Activated naive CD4-positive, alpha-beta T cell treated with Interleukin-2 at 50 U/mL for 16 hours (primary cell): ENCODE measurements around the gene TRHDE.
"Not testable (repeated sequence)": the region's sequence is repeated elsewhere in the genome, so short reads cannot be mapped to it uniquely, and the experiment has no call there.

ENCODE experiments used
- DNase-seq: peaks from one replicate; pipeline ENCODE4 v3.0.0-alpha.2; 2020

The TRHDE gene

DNA sequence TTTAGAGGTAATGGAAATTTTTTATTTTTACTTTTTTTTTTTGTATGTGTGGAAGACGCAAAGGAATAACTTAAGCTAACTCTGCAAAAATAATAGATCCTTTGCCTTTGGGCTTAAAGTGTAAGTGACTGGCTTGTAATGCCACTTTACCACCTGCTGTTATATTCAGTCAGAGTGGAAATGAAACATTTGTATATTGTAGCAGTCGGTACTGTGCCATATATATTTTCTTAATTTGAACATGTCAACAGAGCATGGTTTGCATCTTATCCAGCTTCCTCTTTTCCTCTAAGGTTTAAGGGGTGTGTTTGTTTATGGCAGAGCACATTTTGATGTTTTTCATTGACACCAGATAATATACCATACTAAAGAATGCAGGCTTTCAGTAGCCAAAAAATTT lies 176.6 kb downstream of the TRHDE start:
- no peak for DNase-seq

DNA sequence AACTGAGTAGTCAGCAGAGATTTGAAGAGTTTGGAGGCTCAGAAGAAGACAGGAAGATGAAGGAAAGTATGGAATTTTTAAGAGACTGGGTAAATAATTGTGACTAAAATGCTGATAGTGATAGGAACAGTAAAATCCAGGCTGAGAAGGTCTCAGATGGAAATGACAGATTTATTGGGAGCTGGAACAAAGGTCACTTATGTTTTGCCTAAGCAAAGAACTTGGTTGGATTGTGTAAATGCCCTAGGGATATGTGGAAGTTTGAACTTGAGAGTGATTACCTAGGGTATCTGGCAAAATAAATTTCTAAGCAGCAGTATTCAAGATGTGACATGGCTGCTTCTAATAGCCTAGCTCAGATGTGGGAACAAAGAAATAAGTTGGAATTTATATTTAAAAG lies 180.9 kb downstream of the TRHDE start:
- DNase-seq: no peak

DNA sequence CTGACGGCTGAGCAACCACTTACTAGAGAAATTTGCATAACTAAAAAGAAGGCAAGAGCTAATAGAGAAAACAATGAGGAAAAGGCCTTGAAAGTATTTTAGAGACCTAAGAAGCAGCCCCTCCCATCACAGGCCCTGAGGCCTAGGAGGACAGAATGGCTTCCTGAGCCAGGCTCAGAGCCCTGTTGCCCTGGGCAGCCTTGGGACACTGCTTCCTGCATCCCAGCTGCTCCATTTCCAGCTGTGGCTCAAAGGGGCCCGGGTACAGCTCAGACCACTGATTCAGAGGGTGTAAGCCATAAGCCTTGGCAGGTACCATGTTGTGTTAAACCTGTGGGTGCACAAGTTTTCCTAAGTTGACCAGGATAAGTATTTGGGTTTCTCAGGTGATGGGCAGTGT lies 181.4 kb downstream of the TRHDE start:
- DNase-seq: no peak

DNA sequence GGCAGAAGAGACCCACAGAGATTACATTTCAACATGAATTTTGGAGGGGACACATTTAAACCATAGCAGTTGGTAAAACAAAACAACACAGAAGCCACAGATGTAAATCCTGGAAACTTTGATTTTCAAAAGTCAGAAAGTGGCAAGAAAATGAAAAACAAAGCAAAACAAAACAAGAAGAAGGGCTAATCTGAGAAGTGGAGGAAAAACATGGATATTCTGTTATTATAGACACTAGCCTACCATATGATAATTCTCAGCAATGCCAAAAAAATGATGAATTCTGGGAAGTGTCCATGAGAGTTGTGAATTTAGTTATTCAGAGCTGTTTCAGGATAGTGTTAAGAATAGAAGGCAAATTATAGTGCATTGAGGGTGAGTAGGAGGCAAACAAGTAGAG lies 192.3 kb downstream of the TRHDE start:
- no peak for DNase-seq

DNA sequence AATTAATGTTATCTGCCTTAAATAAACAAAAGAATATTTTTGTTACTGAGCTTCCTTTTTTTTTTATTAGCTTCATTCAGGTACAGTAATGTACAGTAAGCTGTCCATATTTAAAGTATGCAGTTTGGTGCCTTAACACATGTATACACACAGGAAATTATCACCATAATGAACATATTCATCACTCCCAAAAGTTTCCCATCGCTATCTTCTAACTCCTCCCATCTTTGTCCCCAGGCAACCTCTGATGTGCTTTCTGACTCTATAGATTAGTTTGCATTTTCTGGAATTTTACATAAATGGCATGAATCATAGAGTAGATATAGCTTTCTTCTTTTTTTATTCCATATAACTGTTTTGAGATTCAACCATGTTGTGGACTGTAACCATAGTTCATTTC lies 193.0 kb downstream of the TRHDE start:
- DNase-seq: no peak

DNA sequence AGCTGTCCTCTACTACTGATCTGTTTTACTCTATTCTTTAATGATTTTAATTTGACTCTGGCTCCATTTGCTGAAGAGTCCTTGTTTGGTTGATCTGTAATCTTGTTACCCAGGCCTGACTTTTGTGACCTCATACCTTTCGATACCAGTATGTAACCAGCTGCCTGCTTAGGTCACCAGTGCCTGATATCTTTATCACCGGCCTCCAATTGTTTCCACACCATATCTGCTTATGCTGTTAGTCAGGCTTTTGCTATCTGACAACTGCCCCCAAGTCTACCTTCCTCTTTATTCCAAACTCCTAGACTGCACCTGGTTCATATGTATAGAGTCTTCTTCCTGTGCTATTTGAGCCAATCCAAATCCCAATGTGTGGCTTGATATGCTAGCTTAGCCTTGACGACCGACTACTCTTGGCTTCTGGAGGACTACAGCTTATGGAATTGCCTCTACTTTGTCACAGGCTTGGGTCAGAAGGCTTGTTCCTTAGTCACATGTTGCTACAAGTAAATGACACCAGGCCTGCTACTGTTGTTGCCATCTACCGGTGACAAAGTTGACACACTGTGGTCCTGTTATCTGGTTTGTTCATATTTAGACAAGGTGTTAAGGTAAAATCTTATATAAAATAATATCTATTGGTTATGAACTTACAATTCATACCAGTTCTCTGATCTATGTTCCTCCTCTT lies 193.9 kb downstream of the TRHDE start:
- DNase-seq: no peak

DNA sequence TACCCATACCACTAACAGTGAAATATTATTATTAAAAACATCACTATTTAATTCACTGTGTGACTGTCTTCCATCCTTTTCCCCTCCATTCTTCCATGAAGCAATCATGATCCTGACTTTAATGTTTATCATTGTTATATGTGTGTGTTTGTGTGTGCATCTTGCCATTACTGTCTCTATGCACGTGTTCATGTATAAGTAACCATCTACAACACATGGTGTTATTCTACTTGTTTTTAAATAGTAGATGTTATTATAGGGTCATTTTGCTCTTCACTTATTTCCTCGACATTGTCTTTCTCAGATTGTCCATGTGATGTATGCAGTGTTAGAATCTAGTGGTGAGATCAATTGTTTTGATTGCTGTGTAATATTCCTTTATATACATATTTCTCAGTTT lies 195.8 kb downstream of the TRHDE start:
- no peak for DNase-seq

DNA sequence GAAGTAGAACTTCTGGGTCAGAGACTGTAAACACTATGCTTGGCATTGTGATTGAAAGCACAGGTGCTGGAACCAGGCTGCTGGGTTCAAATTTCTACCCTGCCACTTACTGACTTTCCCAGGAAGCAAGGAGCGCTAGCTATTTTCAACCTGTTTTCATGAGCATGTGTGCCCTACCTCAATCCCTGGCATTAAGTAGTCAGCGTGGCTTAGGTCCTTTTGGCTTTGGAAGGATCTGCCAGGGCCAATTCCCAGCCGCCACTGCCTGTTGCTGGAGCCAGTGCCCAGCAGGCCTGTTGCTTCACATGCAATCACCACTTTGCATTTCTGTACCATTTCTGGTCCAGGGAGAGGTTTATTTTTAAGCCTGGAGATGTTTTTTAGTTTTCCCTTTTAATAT lies 196.3 kb downstream of the TRHDE start:
- no peak for DNase-seq

DNA sequence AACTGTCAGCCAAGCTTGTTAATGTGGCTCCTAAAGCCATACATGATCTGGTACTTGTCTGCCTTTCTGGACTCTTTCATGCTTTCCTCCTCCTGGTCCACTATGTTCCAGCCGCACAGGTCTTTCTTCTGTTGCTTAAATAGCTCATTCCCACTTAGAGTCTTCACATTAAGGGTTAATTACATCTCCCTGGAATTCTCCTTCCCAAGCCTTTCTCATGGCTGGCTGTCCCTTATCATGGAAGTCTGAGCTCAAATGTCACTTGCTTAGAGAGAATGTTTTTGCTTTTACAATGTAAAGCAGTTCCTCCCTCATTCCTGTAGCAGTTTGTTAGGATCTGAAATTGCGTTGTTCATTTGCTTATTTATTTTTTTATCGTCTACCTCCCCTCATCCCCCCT lies 199.6 kb downstream of the TRHDE start:
- DNase-seq: no peak

DNA sequence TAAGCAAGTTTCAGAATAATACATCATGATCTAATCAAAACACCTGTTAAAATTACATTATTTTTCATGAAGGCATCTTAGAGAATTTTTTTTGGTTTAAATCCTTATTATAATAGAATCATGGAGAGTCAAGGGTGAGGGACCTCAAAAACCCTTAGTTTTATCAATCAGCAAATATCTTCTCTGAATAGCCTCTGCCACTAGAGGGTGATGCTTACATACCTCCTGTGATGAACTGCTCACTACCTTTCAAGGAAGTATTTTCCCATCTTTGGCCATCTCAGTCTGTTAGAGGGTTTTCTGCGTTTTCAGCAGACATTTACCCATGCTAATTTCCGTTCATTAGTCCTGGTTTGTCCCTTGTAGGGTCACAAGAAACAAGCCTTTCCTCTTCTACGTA lies 200.2 kb downstream of the TRHDE start:
- no peak for DNase-seq

DNA sequence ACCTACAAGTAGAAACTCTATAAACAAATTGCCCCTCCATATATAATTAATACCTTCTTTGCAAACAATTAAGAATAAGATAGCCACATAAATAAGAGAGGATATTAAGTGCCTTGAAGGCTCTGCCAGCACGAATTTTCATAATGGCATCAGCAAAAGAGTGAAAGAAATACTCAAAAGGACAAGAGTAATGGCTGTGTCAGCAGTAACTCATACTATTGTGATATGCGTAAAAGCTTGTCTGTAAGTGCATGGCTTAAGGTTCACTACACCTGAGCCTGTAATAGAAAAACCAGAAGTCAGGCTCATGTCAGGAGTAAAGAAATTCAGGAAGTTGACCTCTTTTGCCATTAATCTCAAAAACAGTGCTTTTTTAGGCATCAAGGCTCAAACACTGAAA lies 204.1 kb downstream of the TRHDE start:
- DNase-seq: no peak

DNA sequence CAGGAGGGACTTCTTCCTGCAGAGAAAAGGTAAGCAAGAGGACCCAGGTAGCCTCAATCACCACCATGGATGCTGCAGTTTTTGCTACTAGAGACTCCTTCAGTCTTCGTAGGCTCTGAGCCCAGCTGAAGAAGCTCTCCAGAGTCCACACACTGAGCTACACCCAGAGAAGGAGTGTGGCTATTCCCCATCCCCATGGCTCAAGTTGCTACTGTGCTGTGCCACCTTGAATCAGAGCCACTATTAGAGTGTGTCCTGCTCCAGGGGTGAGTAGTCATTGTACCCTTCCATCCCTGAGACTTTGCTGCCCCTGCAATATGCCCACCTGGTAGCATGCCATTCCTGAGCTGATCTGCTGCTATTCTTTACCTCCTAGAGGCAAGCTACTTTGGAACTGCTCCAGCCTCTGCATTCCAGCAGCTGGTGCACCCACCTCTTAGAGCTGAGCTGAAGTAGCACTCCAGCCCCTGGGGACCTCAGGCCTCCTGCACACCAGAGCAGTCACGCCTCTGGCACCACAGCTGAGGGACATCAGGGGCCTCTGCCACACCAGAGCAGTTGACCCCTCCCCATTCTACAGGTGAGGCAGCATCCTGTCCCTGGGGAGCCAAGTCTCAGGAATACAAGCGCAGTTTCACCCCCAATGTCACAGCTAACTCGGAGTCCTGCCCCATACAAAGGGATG lies 213.0 kb downstream of the TRHDE start:
- DNase-seq: no peak

DNA sequence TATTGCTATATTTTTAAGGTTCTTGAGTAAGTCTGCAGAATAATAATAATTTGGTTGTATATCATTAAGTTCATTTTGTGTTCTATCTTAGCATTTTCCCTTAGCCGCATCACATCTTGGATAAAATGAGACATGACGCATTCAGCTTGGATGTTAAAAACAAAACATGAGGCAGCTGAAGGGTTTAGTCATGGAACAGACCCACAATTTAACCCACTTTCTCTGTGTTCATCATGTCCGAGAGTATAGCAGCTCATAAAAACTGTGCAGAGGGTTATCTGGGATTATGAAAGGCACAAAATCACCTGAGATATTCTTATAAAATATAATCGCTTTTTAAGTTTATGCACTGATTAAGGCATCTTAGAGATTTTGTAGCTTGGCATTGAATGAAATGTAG lies 219.3 kb downstream of the TRHDE start:
- DNase-seq: no peak

DNA sequence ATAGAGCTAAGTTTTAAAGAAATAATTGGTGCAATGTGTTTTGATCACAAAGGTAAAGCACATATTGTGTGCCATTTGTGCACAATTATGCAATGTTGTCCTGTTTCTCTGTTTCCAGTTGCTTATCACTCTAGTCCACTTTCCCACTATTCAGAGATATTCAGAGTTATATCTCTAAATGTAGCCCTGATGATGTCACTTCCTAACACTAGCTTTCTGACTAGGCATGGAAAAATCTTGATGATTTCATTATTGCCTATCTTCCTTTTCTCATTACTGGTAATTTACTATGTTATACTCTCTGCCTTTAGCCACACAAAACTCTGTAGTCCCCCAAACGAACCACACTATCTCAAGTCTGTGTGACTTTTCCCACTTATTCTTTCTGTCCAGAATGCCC lies 221.2 kb downstream of the TRHDE start:
- DNase-seq: no peak

DNA sequence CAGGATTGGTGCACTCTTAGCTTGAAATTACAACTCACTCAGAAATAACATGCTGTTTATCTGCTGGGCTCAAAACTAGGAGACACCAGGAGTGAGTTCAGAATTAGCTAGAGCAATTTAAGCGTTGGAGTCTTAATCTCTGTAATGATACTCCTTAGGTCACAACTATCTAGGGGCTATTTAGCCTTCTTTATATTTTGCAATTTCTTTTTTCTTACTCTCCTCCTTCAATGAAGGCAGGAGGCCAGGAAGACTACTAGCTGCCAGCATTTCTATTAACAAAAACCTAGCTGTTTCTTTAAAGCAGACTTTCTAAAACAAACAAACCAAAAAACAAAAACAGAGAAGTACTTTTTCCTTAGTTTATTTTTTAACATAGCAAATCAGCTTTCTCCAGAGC lies 226.2 kb downstream of the TRHDE start:
- DNase-seq: no peak

DNA sequence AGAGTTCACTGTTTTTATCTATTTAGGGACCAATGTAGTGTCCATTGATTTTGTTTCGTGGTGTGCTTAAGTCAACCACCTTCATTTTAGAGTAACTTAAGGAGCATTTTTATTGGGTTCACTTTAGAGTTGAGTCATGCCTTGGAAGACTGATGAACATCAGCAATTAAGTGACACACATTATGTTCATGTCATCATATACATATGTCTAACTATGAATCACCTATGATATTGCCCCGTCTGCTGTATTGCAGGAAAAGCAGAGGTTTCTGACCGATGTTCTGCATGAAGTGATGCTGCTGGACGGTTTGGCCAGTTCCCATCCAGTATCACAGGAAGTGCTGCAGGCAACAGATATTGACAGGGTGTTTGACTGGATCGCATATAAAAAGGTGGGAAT lies 227.1 kb downstream of the TRHDE start:
- no peak for DNase-seq

DNA sequence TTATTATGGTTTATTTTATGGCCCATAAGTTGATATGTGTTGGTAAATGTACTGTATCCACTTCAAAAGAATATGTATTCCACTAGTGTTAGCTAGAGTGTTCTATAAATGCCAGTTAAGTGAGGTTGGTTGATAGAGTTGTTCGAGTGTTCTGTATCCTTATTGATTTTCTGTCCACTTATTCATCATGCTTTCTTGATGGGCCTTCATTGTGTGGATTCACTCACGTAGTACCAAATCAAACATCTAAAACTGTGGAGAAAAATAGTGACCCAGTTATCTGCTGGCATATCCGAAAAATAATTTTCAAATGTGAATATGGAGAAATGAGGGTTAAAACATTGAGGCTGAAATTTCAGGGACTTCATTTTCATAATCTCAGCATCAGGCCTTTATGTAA lies 230.4 kb downstream of the TRHDE start:
- no peak for DNase-seq

DNA sequence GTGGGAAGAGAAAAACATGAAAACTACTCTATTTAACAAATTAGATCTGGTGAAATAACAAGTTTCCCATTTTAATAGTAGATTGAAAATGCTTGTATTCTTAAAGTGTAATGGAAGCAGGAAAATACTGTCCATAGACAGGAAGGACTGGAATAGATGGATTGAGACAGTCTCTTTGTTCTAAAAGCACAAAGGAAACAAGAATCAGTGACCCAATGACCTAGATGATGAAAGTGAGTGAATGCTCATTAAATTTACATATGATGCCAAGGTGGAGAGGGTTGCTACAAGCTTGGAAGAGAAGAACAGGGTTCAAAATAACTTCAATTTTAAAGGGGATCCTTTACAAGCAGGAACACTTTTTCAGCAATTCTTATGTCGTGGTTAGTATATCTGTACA lies 233.1 kb downstream of the TRHDE start:
- DNase-seq: no peak

DNA sequence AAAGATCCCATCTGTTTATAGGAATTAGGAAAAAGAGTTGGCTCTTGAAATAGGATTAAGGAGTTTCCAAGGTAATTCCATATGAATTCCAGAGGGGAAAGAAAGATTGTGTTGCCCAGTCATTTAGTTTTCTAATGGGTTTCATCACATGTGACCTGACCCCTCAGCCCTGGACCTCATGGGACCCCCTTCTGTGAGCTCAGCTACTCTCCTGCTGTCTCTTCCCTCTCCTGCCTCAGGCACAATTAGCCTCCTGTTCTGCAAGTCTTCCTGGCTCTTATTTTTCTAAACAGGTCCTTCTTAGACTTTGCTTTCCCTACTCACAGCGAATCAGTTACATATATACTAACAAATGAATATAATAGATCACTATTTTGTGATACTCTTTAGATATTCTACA lies 237.7 kb downstream of the TRHDE start:
- DNase-seq: no peak

DNA sequence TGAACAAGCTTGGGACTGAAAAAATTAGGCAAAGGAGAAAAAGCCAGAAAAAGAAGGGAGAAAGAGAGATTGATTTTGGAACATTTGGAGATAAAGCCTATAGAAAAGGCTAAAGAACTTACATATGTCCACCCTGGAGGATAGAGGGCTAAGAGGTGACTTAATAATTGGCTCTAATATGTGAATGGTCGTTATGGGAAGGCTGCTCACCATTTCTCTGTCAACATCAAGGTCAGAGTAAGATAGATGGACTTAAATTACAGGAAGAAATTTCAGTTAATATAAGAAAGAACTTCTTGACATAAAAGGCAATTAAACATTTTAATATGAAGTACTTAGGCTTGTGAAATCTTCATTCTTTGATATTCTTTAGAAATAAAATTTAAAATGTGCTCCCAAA lies 238.6 kb downstream of the TRHDE start:
- no peak for DNase-seq

DNA sequence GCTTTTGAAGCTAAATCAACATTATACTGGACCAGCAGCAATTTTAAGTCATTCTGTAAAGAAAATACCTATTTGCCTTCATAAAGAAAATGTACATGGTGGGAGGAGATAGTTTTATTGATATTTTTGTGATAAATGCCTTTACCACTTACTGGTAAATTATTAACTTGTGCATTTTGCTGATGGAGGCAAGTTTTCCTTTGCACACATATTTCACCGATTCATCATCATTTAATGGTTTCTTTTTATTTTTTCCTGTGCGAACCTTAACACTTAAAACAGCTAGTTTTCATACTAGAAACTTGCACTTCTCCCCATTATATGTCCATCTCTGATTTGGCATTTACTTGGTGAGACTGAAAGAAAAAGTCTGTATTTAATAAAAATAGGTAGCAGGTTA lies 239.3 kb downstream of the TRHDE start:
- no peak for DNase-seq

DNA sequence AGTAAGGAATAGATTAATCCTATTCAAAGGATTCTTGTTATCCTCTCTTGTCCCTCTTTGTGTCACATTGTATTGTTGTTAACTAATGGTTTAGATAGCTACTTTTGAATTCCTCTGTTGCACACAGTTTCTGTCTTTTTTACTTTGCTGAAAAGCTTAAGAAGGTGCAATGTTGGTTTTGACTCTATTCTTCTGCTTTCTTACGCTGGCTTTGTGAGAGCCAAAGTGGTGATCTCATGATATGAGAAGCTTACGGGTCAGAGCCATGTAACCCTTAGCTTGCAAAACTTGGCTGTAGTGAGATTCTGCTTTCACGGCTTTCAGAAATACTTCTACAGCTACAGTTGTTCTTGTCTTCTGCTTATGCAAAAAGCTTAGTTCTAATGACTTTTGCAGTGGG lies 239.7 kb downstream of the TRHDE start:
- DNase-seq: no peak

DNA sequence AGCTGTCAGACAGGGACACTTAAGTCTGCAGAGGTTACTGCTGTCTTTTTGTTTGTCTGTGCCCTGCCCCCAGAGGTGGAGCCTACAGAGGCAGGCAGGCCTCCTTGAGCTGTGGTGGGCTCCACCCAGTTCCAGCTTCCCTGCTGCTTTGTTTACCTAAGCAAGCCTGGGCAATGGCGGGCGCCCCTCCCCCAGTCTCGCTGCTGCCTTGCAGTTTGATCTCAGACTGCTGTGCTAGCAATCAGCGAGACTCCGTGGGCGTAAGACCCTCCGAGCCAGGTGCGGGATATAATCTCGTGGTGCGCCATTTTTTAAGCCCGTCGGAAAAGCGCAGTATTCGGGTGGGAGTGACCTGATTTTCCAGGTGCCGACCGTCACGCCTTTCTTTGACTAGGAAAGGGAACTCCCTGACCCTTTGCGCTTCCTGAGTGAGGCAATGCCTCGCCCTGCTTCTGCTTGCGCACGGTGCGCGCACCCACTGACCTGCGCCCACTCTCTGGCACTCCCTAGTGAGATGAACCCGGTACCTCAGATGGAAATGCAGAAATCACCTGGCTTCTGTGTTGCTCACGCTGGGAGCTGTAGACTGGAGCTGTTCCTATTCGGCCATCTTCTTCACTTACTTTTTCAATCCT lies 248.0 kb downstream of the TRHDE start:
- DNase-seq: not testable (repeated sequence)

DNA sequence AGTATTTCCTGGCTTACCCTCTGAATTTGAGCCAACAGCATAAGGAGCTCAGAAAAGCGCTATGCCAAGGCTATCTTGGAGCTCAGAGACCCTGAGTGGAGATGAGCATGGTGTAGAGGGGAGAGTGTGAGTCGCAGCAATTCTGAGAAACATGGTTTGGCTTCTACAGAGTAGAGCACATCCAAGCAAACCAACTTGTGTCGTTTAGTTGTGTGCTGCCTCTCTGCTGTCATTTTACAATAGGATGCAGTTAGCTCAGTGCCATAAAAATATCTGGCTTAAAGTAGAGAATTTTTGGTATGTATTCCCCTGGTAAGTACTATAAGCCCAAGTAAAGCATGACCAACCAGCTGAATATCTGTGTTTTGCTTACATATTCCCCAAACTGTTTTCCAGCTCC lies 249.2 kb downstream of the TRHDE start:
- DNase-seq: no peak

DNA sequence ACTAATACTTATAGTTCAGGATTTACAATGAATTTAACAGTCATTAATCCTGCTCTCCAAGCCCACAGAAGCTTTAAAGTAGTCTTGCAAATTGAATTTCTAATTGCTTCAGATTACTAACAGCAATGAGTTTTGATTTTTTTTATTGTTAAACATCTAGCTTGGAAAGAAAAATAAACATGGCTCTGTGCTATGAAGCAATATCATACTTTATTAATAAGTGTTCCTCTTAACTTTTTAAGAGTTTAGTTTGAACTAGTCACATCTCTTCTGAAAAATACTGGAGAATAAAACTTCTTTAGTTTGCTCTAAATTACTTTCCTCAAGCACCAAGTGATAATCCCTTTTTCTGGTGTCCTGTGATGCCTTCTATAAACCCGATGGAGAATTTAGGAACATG lies 250.2 kb downstream of the TRHDE start:
- DNase-seq: no peak
